Stimulated activated CD8-positive, alpha-beta memory T cell treated with anti-CD3 and anti-CD28 coated beads, Interleukin-4, amount 100 ng/mL, for 48 hours (primary cell): ENCODE data around the gene MARK4.
"Not testable (repeated sequence)": the region's sequence is repeated elsewhere in the genome, so short reads cannot be mapped to it uniquely, and the experiment has no call there.

Experiments
- DNase-seq: peaks from one replicate; pipeline ENCODE4 v3.0.0-alpha.2; 2020

Gene MARK4

GRCh38 chr19:45244133-45244794, 6.8 kb upstream of the MARK4 start:
- DNase-seq = no peak

GRCh38 chr19:45245334-45245787, 5.7 kb upstream of the MARK4 start, which contains the start of gene EXOC3L2:
Gene EXOC3L2, minus strand, starts transcription at chr19:45245407. Its CDS starts 6,362 bp downstream, at chr19:45239045.
- DNase-seq = no peak

- DNase-seq = no peak
Observed at GRCh38 chr19:45245826-45246225, 5.2 kb upstream of the MARK4 start.

- no peak for DNase-seq
Observed at GRCh38 chr19:45247136-45247535, 3.9 kb upstream of the MARK4 start.

GRCh38 chr19:45249261-45250033, 1.6 kb upstream of the MARK4 start:
- DNase-seq = no peak

- no peak for DNase-seq
Observed at GRCh38 chr19:45250216-45250831, 747 bp upstream of the MARK4 start.

GRCh38 chr19:45251452-45252354, 632 bp downstream of the MARK4 start:
- DNase-seq = peak; percentile 31

GRCh38 chr19:45253396-45254027, 2.4 kb downstream of the MARK4 start:
- DNase-seq = peak; percentile 30

- no peak for DNase-seq
Observed at GRCh38 chr19:45254044-45254531, 3.0 kb downstream of the MARK4 start.

GRCh38 chr19:45255611-45256157, 4.6 kb downstream of the MARK4 start:
- DNase-seq = no peak

- no peak for DNase-seq
Observed at GRCh38 chr19:45256836-45257235, 5.8 kb downstream of the MARK4 start.

- DNase-seq = no peak
Observed at GRCh38 chr19:45258862-45259261, 7.8 kb downstream of the MARK4 start.

- DNase-seq = no peak
Observed at GRCh38 chr19:45262570-45262969, 11.5 kb downstream of the MARK4 start.

- DNase-seq = no peak
Observed at GRCh38 chr19:45263013-45263412, 11.9 kb downstream of the MARK4 start.

- no peak for DNase-seq
Observed at GRCh38 chr19:45264781-45265317, 13.8 kb downstream of the MARK4 start.

GRCh38 chr19:45265375-45265774, 14.3 kb downstream of the MARK4 start:
- DNase-seq = no peak

GRCh38 chr19:45267296-45267695, 16.2 kb downstream of the MARK4 start:
- no peak for DNase-seq

GRCh38 chr19:45269939-45270338, 18.9 kb downstream of the MARK4 start:
- not testable (repeated sequence) for DNase-seq

- DNase-seq = no peak
Observed at GRCh38 chr19:45271098-45271734, 20.1 kb downstream of the MARK4 start.

- no peak for DNase-seq
Observed at GRCh38 chr19:45271735-45272108, 20.7 kb downstream of the MARK4 start.

GRCh38 chr19:45273521-45273855, 22.4 kb downstream of the MARK4 start:
- no peak for DNase-seq
